Fibroblast of lung (primary cell): ENCODE data around the gene CCDC74A.

Experiments
- EZH2 ChIP-seq: IDR thresholded peaks from 2 replicates; pipeline ENCODE4 v1.5.1; 2012; ENCODE audit warnings: low read length, control low read depth, mild to moderate bottlenecking; ENCODE audit errors: missing control alignments
- TF ChIP-seq, protein P1 (sequence below), 2 donors: IDR thresholded peaks in 1 of 2; conservative IDR thresholded peaks in 1 of 2; 1 replicate in 1 of 2; 2 replicates in 1 of 2; pipeline ENCODE4 v1.5.1; 2011 to 2012; ENCODE audit warnings: low read length in 2 of 2, control low read depth in 1 of 2, inconsistent platforms in 1 of 2, low read depth in 1 of 2, mild to moderate bottlenecking in 1 of 2

DNA sequence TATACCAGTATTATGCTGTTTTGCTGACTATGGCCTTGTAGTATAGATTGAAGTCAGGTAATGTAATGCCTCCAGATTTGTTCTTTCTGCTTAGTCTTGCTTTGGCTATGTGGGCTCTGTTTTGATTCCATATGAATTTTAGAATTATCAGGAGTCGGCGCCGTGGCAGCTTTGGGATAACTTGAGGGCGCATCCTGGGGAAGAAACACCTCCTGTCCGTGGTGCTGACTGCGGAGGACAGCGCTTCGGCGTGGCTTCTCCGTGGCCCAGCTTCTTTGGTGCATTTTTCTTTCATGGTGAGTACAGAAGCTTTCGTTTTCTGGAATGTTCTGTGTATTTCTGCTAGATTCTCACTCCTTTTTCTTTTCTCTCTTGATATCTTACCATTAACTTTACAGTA, 25.2 kb downstream of the CCDC74A start:
- TF ChIP-seq, protein P1, sequence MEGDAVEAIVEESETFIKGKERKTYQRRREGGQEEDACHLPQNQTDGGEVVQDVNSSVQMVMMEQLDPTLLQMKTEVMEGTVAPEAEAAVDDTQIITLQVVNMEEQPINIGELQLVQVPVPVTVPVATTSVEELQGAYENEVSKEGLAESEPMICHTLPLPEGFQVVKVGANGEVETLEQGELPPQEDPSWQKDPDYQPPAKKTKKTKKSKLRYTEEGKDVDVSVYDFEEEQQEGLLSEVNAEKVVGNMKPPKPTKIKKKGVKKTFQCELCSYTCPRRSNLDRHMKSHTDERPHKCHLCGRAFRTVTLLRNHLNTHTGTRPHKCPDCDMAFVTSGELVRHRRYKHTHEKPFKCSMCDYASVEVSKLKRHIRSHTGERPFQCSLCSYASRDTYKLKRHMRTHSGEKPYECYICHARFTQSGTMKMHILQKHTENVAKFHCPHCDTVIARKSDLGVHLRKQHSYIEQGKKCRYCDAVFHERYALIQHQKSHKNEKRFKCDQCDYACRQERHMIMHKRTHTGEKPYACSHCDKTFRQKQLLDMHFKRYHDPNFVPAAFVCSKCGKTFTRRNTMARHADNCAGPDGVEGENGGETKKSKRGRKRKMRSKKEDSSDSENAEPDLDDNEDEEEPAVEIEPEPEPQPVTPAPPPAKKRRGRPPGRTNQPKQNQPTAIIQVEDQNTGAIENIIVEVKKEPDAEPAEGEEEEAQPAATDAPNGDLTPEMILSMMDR (conservative IDR thresholded peaks at IDR 0.05 in 1 of 2, IDR thresholded peaks at IDR 0.05 in 1 of 2; ENCODE audit: low read depth in 1 of 2, low read length in 2 of 2), result no peak
- no peak for TF ChIP-seq EZH2
